Measurements from ENCODE around the gene DLGAP1.

DNA sequence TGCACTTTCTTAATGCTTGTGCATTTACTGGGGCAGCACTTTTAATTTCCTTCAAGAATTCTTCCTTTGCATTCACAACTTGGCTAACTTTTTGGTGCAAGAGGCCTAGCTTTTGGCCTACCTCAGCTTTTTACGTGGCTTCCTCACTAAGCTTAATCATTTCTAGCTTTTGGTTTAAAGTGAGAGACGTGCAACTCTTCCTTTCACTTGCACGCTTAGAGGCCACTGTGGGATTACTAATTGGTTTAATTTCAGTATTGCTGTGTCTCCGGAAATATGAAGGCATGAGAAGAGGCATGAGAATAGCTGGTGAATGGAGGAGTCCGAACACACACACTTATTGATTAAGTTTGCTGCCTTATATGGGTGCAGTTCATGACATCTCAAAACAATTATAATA, 354.1 kb downstream of the DLGAP1 start:
- TF ChIP-seq, protein P1, sequence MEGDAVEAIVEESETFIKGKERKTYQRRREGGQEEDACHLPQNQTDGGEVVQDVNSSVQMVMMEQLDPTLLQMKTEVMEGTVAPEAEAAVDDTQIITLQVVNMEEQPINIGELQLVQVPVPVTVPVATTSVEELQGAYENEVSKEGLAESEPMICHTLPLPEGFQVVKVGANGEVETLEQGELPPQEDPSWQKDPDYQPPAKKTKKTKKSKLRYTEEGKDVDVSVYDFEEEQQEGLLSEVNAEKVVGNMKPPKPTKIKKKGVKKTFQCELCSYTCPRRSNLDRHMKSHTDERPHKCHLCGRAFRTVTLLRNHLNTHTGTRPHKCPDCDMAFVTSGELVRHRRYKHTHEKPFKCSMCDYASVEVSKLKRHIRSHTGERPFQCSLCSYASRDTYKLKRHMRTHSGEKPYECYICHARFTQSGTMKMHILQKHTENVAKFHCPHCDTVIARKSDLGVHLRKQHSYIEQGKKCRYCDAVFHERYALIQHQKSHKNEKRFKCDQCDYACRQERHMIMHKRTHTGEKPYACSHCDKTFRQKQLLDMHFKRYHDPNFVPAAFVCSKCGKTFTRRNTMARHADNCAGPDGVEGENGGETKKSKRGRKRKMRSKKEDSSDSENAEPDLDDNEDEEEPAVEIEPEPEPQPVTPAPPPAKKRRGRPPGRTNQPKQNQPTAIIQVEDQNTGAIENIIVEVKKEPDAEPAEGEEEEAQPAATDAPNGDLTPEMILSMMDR (IDR thresholded peaks at IDR 0.05) = no peak
- no peak for TF ChIP-seq POLR2A (IDR thresholded peaks at IDR 0.05)

All from testis (tissue), 2 donors.